Middle frontal gyrus (tissue), 1 donor: ENCODE measurements around the gene SSH2.
"Not testable (repeated sequence)": the region's sequence is repeated elsewhere in the genome, so short reads cannot be mapped to it uniquely, and the experiment has no call there.

ENCODE experiments used
- DNase-seq: peaks from one replicate; pipeline ENCODE4 v3.0.0-alpha.2; 2015; ENCODE audit warnings: low spot score; ENCODE audit errors: extremely low spot score

The SSH2 gene

GRCh38 chr17:29747660-29748059 is 182.4 kb downstream of the SSH2 start:
- no peak for DNase-seq

GRCh38 chr17:29746669-29747068 is 183.4 kb downstream of the SSH2 start:
- DNase-seq = no peak

- no peak for DNase-seq
Observed at GRCh38 chr17:29744121-29744520, 185.9 kb downstream of the SSH2 start.

DNA sequence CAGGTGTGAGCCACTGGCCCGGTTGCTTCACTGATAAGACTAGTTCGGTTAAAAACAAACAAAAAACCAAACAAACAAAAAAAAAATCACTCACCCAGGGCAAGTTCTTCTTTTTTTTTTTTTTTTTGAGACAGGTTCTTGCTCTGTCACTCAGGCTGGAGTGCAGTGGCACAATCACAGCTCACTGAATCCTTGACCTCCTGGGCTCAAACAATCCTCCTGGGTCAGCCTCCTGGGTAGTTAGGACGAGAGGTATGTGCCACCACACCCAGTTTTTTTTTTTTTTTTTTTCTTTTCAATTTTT is 187.9 kb downstream of the SSH2 start:
- no peak for DNase-seq

GRCh38 chr17:29740017-29740416 is 190.0 kb downstream of the SSH2 start:
- no peak for DNase-seq

GRCh38 chr17:29734640-29735039 is 195.4 kb downstream of the SSH2 start:
- no peak for DNase-seq

DNA sequence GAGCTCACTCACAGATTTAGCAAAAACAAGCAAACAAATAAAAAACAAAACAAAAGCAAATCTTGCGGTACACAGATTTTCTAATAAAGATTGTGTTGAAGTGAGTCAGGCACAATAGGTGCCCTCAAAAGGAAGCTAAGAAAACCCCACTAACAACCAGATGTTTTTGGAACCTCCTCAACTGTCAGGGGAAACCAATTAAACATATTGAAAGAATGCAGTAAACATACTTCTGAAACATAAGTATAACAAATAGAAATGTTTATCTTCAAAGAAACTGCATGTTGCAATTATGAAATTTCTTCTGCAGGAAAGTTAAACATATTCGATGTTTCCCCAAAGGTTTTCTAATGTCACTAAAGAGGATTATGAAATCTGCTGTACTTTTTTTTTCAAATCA is 196.9 kb downstream of the SSH2 start:
- no peak for DNase-seq

GRCh38 chr17:29732613-29733012 is 197.4 kb downstream of the SSH2 start:
- DNase-seq = no peak

DNA sequence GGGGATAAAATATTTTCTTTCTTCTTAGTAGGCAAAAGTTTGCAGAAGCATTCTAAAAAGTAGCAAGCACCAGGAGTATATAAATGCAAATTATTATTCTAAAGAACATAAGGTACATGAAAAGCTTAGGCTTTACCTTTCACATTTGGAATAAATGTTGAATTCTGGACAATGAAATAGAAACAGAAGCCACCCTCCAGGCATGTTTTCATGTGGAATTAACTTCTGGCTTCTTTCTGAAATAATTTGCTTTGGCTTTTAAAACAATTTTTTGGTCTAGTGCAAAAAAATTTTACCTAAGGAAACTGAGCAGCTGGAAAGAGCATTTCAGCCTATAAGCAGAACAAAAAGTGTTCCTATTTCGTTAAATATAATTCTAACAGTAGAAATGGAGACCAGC is 197.8 kb downstream of the SSH2 start:
- DNase-seq = no peak

DNA sequence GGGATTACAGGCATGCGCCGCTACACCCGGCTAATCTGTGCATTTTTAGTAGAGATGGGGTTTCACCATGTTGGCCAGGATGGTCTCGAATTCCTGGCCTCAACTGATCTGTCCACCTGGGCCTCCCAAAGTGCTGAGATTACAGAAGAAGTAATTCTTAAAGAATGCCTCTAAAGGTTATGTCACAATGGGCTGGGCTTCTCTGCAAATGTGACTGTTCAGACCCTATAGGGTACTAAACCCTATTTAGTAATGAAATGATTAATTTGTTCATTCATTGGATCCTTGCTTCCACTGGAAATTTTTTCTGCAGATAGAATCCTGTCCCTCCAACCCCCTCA is 198.5 kb downstream of the SSH2 start:
- DNase-seq = no peak

GRCh38 chr17:29728490-29728889 is 201.5 kb downstream of the SSH2 start:
- DNase-seq = no peak

DNA sequence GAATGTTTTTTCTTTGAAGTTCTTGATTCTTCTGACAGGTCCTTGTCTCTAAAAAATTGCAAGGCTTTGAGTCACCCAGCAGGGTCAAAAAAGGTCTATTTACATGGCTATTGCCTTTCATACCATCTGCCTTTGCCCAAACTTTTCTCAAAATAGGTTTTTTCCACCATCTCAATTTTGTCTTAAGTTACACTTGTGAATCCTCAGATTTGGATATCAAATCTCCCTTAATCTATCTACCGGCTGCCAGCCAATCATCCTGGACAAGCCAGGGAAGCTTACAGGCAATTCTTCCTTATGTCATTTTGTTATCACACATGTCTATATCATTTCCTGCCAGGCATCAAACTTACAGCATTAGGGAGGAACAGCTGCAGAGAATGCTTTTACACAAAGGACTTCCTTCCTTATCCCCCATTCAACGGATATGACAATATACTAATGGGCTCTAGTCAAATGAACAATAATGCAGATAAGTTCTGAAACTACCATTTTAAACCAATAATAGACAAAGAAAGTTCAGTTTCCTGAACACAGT is 203.2 kb downstream of the SSH2 start:
- no peak for DNase-seq

DNA sequence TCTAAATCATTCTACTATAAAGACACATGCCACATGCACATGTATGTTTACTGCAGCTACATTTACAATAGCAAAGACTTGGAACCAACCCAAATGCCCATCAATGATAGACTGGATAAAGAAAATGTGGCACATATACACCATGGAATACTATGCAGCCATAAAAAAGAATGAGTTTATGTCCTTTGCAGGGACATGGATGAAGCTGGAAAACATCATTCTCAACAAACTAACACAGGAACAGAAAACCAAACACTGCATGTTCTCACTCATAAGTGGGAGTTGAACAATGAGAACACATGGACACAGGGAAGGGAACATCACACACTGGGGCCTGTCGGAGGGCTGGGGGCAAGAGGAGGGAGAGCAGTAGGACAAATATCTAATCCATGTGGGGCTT is 204.6 kb downstream of the SSH2 start:
- not testable (repeated sequence) for DNase-seq

- no peak for DNase-seq
Observed at GRCh38 chr17:29723278-29724047, 206.6 kb downstream of the SSH2 start.

- no peak for DNase-seq
Observed at GRCh38 chr17:29722411-29723198, 207.4 kb downstream of the SSH2 start.

- DNase-seq = no peak
Observed at GRCh38 chr17:29720551-29720950, 209.5 kb downstream of the SSH2 start.

DNA sequence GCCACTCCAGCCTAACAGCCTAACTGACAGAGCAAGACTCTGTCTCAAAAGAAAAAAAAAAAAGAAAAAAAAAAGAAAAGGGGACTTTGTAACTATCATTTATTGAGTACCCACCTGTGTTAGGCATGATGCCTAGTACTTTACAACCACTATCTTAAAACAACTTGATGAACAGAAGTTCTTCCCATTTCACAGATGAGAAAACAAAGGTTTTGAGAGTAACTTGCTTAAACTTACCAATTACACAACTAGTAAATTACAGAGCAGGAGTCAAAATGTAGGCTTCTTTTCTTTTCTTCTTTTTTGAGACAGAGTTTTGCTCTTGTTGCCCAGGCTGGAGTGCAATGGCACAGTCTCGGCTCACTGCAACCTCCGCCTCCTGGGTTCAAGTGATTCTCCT is 210.6 kb downstream of the SSH2 start:
- DNase-seq = no peak

DNA sequence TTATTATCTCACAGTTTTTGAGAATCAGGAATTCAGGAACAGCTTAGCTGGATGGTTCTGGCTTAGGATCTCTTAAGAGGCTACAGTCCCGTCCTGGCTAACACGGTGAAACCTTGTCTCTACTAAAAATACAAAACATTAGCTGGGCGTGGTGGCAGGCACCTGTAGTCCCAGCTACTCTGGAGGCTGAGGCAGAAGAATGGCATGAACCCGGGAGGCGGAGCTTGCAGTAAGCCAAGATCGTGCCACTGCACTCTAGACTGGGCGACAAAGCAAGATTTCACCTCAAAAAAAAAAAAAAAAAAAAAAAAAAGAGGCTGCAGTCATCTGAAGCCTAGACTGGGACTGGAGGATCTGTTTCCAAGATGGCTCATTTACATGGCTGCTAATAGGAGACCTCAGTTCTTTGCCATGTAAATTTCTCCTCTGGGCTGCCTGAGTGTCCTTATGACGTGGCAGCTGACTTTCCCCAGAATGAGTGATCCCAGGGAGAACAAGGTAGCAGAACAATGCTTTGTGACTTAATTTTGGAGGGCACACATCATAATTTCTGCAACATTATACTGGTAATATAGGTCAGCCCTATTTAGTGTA is 211.5 kb downstream of the SSH2 start:
- no peak for DNase-seq

- no peak for DNase-seq
Observed at GRCh38 chr17:29717817-29718216, 212.2 kb downstream of the SSH2 start.

DNA sequence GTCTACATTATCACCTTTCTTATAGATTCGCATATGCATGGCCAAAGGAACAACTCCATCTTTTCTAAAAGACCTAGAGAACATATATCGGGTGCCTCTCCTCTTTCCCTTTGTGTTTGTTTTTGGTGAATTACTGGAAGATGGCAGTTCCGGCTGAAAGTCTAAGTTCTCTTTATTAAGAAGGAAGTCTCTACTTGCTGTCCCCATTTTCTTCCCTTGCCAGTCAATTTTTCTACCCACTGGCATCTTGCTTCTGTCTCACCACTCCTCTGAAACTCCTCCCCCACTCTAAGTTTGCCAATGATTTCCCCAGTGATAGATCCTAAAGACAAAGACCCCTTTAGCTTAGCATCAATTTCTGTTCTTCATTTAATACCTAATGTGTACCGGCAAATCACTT is 213.5 kb downstream of the SSH2 start:
- no peak for DNase-seq

DNA sequence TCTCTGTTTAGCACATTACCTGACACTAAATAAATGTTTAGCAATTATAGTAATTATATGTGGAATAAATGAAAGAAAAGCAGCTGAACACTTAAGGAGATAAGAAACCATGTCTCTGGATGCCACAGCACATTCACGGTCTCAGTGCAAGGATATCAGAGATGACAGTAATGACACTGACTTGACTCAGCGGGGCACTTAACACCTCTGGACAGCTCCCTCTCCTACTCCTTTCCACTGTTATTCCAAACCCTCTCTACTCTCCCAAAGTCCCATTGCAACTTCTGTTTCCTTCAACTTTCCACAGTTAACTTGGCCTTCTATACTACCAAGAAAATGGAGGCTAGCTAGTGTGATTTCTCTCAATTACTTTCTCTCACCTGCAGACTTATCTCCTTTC is 214.3 kb downstream of the SSH2 start:
- no peak for DNase-seq

GRCh38 chr17:29714146-29714545 is 215.9 kb downstream of the SSH2 start:
- no peak for DNase-seq

DNA sequence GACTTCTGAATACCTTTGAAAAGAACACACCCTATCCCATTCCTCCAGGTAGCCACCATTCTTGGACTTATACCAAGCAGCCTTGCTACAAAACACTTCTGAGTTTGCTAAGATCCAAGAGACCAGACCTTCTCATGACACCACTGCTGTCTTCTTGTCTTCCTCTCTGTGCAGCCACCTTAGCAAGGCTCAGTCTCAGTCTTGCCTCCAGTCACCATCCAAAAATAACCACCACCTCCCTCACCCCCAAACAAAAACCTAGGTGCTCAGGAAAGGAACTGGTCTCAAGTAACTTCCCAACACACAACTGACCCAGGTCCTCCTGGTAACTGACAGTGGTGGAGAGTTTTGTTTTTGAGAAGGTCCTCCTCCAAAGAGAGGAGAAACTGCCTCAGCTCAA is 216.4 kb downstream of the SSH2 start:
- DNase-seq = no peak
